Right lobe of liver (tissue), 4 donors: ENCODE results near the gene JPT2.

Experiments used
- POLR2A ChIP-seq: fragments of 450-650 bp; IDR thresholded peaks from one replicate; pipeline ENCODE4 v1.6.1; 2017; ENCODE audit warnings: antibody characterized with exemption, mild to moderate bottlenecking
- TF ChIP-seq, protein P1 (sequence below), 4 donors: fragments of 200-600 bp in 3 of 4; fragments of 450-650 bp in 1 of 4; IDR thresholded peaks; one replicate each; pipeline versions ENCODE4 v1.5.1 to v1.8.0; 2016 to 2022; ENCODE audit warnings: antibody characterized with exemption in 4 of 4, mild to moderate bottlenecking in 2 of 4
- donor health status: DM: no; HTN: no; CAD: no.
- donor health status: DM: no; HTN: no; CAD: no.
- donor health status: DM: no; HTN: yes; CAD: no.

GRCh38 chr16:1665829-1666228 is 12.2 kb upstream of the JPT2 start:
- TF ChIP-seq, protein P1, sequence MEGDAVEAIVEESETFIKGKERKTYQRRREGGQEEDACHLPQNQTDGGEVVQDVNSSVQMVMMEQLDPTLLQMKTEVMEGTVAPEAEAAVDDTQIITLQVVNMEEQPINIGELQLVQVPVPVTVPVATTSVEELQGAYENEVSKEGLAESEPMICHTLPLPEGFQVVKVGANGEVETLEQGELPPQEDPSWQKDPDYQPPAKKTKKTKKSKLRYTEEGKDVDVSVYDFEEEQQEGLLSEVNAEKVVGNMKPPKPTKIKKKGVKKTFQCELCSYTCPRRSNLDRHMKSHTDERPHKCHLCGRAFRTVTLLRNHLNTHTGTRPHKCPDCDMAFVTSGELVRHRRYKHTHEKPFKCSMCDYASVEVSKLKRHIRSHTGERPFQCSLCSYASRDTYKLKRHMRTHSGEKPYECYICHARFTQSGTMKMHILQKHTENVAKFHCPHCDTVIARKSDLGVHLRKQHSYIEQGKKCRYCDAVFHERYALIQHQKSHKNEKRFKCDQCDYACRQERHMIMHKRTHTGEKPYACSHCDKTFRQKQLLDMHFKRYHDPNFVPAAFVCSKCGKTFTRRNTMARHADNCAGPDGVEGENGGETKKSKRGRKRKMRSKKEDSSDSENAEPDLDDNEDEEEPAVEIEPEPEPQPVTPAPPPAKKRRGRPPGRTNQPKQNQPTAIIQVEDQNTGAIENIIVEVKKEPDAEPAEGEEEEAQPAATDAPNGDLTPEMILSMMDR (IDR thresholded peaks at IDR 0.05) = no peak
- no peak for TF ChIP-seq POLR2A
